ENCODE results near the gene NFIA.

GRCh38 chr1:61375082-61375880, 292.9 kb downstream of the NFIA start:
- TF ChIP-seq CTCF (IDR thresholded peaks at IDR 0.05) (no peak), POLR2A (IDR thresholded peaks at IDR 0.05) (no peak)
